Coronary artery (tissue), 2 donors: ENCODE results near the gene PPARGC1A.

ENCODE experiments used
- DNase-seq: peaks from one replicate; pipeline ENCODE4 v3.0.0-alpha.2; 2017; ENCODE audit warnings: low spot score
- H3K27ac ChIP-seq, 2 donors: fragments of 200-600 bp; sonication (generic); one replicate each; pipeline ENCODE4 v1.5.1; 2016 to 2019
- H3K4me3 ChIP-seq: fragments of 200-600 bp; sonication (generic); 2 replicates; pipeline ENCODE4 v1.5.1; 2016; ENCODE audit warnings: mild to moderate bottlenecking, moderate library complexity
- CTCF ChIP-seq: fragments of 200-600 bp; sonication (generic); IDR thresholded peaks from one replicate; pipeline ENCODE4 v1.5.1; 2019; ENCODE audit warnings: antibody characterized with exemption

Gene PPARGC1A

GRCh38 chr4:23835774-23836478, 53.9 kb downstream of the PPARGC1A start:
- no peak overlapping the region for H3K4me3 ChIP-seq
- no peak overlapping the region for H3K27ac ChIP-seq
- no peak for DNase-seq
- no peak for TF ChIP-seq CTCF

- no peak overlapping the region for H3K4me3 ChIP-seq
- no peak for DNase-seq
- TF ChIP-seq CTCF, result no peak
- H3K27ac ChIP-seq, result no peak overlapping the region
Measured at GRCh38 chr4:23828779-23829178, 61.1 kb downstream of the PPARGC1A start.

GRCh38 chr4:23828020-23828715, 61.7 kb downstream of the PPARGC1A start:
- Histone ChIP-seq H3K4me3 (no peak overlapping the region), H3K27ac (no peak overlapping the region)
- TF ChIP-seq CTCF, result no peak
- no peak for DNase-seq

GRCh38 chr4:23822181-23822580, 67.7 kb downstream of the PPARGC1A start:
- H3K27ac ChIP-seq, result no peak overlapping the region
- no peak overlapping the region for H3K4me3 ChIP-seq
- DNase-seq, result no peak
- TF ChIP-seq CTCF, result no peak

GRCh38 chr4:23819041-23819511, 70.8 kb downstream of the PPARGC1A start:
- DNase-seq, result no peak
- TF ChIP-seq CTCF, result no peak
- H3K4me3 ChIP-seq, result no peak overlapping the region
- H3K27ac ChIP-seq, result no peak overlapping the region

GRCh38 chr4:23818097-23818885, 71.6 kb downstream of the PPARGC1A start:
- TF ChIP-seq CTCF, result no peak
- DNase-seq, result no peak
- no peak overlapping the region for H3K27ac ChIP-seq
- H3K4me3 ChIP-seq, result no peak overlapping the region
